GM20000 (cell line): ENCODE measurements around the gene TMEM163.
"Not testable (repeated sequence)": the region's sequence is repeated elsewhere in the genome, so short reads cannot be mapped to it uniquely, and the experiment has no call there.

ENCODE experiments used
- DNase-seq: peaks from one replicate; pipeline ENCODE4 v3.0.0; 2012; ENCODE audit warnings: low spot score
- CTCF ChIP-seq: IDR thresholded peaks from 2 replicates; pipeline ENCODE4 v1.5.1; 2012; ENCODE audit warnings: mild to moderate bottlenecking, control low read depth; ENCODE audit errors: extremely low read depth, missing control alignments

Gene TMEM163

GRCh38 chr2:134626781-134627180, 92.0 kb downstream of the TMEM163 start:
- no peak for DNase-seq
- TF ChIP-seq CTCF, result no peak

- DNase-seq, result no peak
- TF ChIP-seq CTCF, result no peak
Measured at GRCh38 chr2:134625311-134625710, 93.5 kb downstream of the TMEM163 start.

DNA sequence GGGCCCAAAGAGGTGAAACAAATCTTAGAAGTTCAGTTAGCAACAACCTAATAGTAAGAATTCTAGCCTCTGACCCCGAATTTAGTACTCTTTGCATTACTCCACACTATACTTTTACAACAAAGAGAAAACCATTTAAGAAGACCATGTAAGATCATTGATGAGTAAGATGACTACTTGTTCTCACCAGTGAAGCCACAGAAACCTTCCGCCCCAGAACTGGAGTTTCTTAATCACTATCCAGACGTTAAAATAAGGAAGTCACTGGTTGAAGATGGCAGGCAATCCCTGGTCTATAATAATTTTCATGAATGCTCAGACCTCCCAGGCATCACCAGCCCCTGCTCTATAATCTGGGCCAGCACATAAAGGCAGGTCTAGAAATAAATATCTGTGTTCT, 95.0 kb downstream of the TMEM163 start:
- peak; percentile 53 for DNase-seq
- TF ChIP-seq CTCF, result no peak

GRCh38 chr2:134623046-134623445, 95.8 kb downstream of the TMEM163 start:
- no peak for DNase-seq
- no peak for TF ChIP-seq CTCF

DNA sequence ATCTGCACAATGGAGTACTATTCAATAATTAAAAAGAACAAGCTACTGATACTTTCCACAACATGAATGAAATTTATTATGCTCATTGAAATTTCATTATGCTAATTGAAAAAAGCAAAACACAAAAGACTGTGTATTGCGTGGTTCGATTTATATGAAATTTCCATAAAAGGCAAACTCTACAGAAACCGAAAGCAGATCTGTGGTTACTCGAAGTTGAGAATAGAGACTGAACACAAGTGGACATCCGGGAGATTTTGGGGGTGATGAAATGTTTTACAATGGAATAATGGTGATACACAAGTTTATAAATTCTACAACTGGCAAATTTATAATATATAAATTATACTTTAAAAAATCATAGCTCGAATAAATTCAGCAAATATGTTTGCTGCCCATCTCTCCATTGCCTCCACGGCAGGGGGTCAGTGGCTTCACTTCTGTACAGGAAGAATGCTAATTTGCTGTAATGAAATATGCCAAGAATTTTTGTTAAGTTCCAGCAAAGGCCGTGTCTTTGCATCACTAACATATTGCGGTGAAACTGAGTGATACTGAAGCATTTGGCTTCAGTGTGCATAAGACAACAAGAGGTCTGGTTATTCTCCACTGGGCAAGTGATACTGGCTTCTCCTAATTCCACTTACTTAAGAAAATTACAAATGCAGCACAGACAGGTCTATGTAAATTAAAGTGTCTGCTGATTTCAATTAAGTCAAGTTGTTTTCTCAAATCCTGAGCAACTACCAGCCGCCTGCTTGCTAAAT, 96.7 kb downstream of the TMEM163 start:
- no peak for DNase-seq
- no peak for TF ChIP-seq CTCF

GRCh38 chr2:134619250-134619649, 99.5 kb downstream of the TMEM163 start:
- no peak for DNase-seq
- no peak for TF ChIP-seq CTCF

- not testable (repeated sequence) for DNase-seq
Measured at GRCh38 chr2:134615480-134615879, 103.3 kb downstream of the TMEM163 start.

DNA sequence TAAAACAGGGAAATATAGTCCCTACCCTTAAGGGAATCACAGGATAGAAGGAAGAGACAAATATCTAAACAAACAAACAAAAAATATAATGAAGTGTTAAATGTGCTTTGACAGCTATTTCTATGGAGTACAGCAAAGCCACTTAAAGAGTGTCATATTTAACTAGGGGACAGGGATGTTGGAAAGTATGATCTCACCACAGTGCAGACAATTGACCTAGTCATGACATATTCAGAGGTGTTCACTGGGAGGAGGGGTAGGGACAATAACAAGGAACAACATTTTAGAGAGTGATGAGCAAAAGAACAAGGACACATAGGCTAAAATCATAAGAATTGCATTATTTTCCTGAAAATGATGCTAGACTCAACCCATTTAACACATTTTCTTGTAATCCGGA, 107.5 kb downstream of the TMEM163 start:
- no peak for TF ChIP-seq CTCF
- no peak for DNase-seq
